H1 (cell line): ENCODE data around the gene BBC3. TPM values are rescaled to one million over a fixed set of nuclear protein-coding genes. Genes with fewer than 3 reads are reported as not detected.
A peak's percentile ranks its signal among the peaks of the same experiment; 100 is the strongest.

Source experiments
- CTCF ChIA-PET: fragments of 300-600 bp; sonication (Branson Sonifier 250); formaldehyde crosslinking; loops from one replicate; lab custom pipeline; 2021; ENCODE audit not compliant: partially characterized antibody; lab: Charles Lee
- POLR2A ChIA-PET: fragments of 300-600 bp; sonication (Branson Sonifier 250); formaldehyde crosslinking; loops from one replicate; lab custom pipeline; 2021; ENCODE audit warnings: inconsistent platforms; ENCODE audit not compliant: partially characterized antibody; lab: Charles Lee
- DNase-seq, 2 experiments: peaks; one replicate each; pipeline versions ENCODE4 v3.0.0 to v3.0.0-alpha.2; 2010 to 2022; ENCODE audit warnings: low spot score in 2 of 2, low read depth in 1 of 2, mixed read lengths in 1 of 2
- FAIRE-seq: peaks from 2 replicates; lab custom pipeline; 2011; peaks lifted over from hg19 to GRCh38; lab: Jason Lieb, UNC
- H2AFZ ChIP-seq: 2 replicates; pipeline ENCODE4 v1.8.1; 2012; ENCODE audit warnings: low read length, inconsistent platforms
- H2AK5ac ChIP-seq: 2 replicates; pipeline ENCODE4 v1.6.1; 2013; ENCODE audit warnings: low read depth, low read length
- H2BK120ac ChIP-seq: replicated peaks from 2 replicates; pipeline ENCODE3; 2013; ENCODE audit warnings: low read depth, low read length, inconsistent platforms
- H2BK12ac ChIP-seq: 2 replicates; pipeline ENCODE4 v1.6.1; 2013; ENCODE audit warnings: low read depth, low read length
- H2BK15ac ChIP-seq: 2 replicates; pipeline ENCODE4 v1.6.1; 2013; ENCODE audit warnings: low read length
- H2BK20ac ChIP-seq: 2 replicates; pipeline ENCODE4 v1.6.1; 2013; ENCODE audit warnings: low read length
- H2BK5ac ChIP-seq: 2 replicates; pipeline ENCODE4 v1.6.1; 2013; ENCODE audit warnings: low read depth, low read length
- H3K14ac ChIP-seq: 2 replicates; pipeline ENCODE4 v1.6.1; 2013; ENCODE audit warnings: inconsistent platforms; ENCODE audit not compliant: insufficient read length
- H3K18ac ChIP-seq: 2 replicates; pipeline ENCODE4 v1.6.1; 2013; ENCODE audit warnings: low read length; ENCODE audit errors: extremely low read depth
- H3K23ac ChIP-seq: 2 replicates; pipeline ENCODE4 v1.6.1; 2013; ENCODE audit warnings: inconsistent platforms; ENCODE audit not compliant: insufficient read length
- H3K23me2 ChIP-seq: 2 replicates; pipeline ENCODE4 v1.6.1; 2013; ENCODE audit warnings: low read depth, low read length
- H3K27ac ChIP-seq: 2 replicates; pipeline ENCODE4 v1.6.1; 2011; ENCODE audit warnings: low read depth, low read length, inconsistent platforms
- H3K27me3 ChIP-seq, 4 experiments: replicated peaks in 1 of 4; 1 replicate in 1 of 4; 2 replicates in 3 of 4; pipeline versions ENCODE4 v1.6.1 to v1.8.1; 2011 to 2013; ENCODE audit warnings: low read length in 3 of 4, mild to moderate bottlenecking in 3 of 4, inconsistent platforms in 2 of 4, mixed read lengths in 2 of 4, moderate library complexity in 1 of 4; ENCODE audit not compliant: control insufficient read depth in 3 of 4, insufficient read depth in 3 of 4; ENCODE audit errors: extremely low read depth in 1 of 4
- H3K36me3 ChIP-seq, 4 experiments: 2 replicates each; pipeline versions ENCODE4 v1.6.1 to v1.8.1; 2011 to 2013; ENCODE audit warnings: mild to moderate bottlenecking in 4 of 4, low read length in 3 of 4, moderate library complexity in 2 of 4, control low read depth in 1 of 4, inconsistent platforms in 1 of 4; ENCODE audit not compliant: insufficient read depth in 4 of 4, control insufficient read depth in 2 of 4
- H3K4ac ChIP-seq: replicated peaks from 2 replicates; pipeline ENCODE3; 2013; ENCODE audit warnings: low read length, low read depth, mixed read lengths, inconsistent platforms; ENCODE audit not compliant: insufficient read length
- H3K4me1 ChIP-seq, 4 experiments: replicated peaks in 1 of 4; 1 replicate in 1 of 4; 2 replicates in 3 of 4; pipeline versions ENCODE4 v1.6.1 to v1.8.1; 2011 to 2013; ENCODE audit warnings: low read length in 3 of 4, inconsistent platforms in 2 of 4, mixed read lengths in 1 of 4; ENCODE audit not compliant: insufficient read depth in 4 of 4, control insufficient read depth in 3 of 4
- H3K4me2 ChIP-seq, 2 experiments: 2 replicates each; pipeline versions ENCODE4 v1.6.1 to v1.8.1; 2011 to 2013; ENCODE audit warnings: low read depth in 2 of 2, low read length in 2 of 2, control low read depth in 1 of 2, inconsistent platforms in 1 of 2, mild to moderate bottlenecking in 1 of 2; ENCODE audit not compliant: insufficient read depth in 1 of 2
- H3K4me3 ChIP-seq, 4 experiments: fragments of 200-600, 300-600 bp in 1 of 4; sonication (generic), shearing (Covaris generic), sonication (Bioruptor Twin) in 1 of 4; 2 replicates each; pipeline versions ENCODE4 v1.5.1 to v1.8.1; 2011 to 2016; ENCODE audit warnings: low read length in 4 of 4, low read depth in 3 of 4, control low read depth in 2 of 4, inconsistent platforms in 2 of 4, mild to moderate bottlenecking in 2 of 4, mixed read lengths in 1 of 4, moderate library complexity in 1 of 4; ENCODE audit not compliant: insufficient read depth in 2 of 4; ENCODE audit errors: extremely low read depth in 1 of 4
- H3K56ac ChIP-seq: replicated peaks from 2 replicates; pipeline ENCODE3; 2013; ENCODE audit warnings: low read depth, mild to moderate bottlenecking, mixed read lengths, low read length, inconsistent platforms; ENCODE audit not compliant: insufficient read length
- H3K79me1 ChIP-seq: 2 replicates; pipeline ENCODE4 v1.6.1; 2013; ENCODE audit warnings: low read depth, low read length, control low read depth
- H3K79me2 ChIP-seq, 2 experiments: 2 replicates each; pipeline versions ENCODE4 v1.6.1 to v1.8.1; 2012 to 2013; ENCODE audit warnings: low read length in 2 of 2, mild to moderate bottlenecking in 2 of 2, inconsistent platforms in 1 of 2; ENCODE audit not compliant: insufficient read depth in 2 of 2, control insufficient read depth in 1 of 2
- H3K9ac ChIP-seq, 4 experiments: replicated peaks in 1 of 4; 1 replicate in 1 of 4; 2 replicates in 3 of 4; pipeline versions ENCODE4 v1.6.1 to v1.8.1; 2011 to 2013; ENCODE audit warnings: low read depth in 3 of 4, low read length in 3 of 4, control low read depth in 2 of 4, mild to moderate bottlenecking in 2 of 4, moderate library complexity in 2 of 4, inconsistent platforms in 1 of 4; ENCODE audit errors: extremely low read depth in 1 of 4
- H3K9me3 ChIP-seq, 2 experiments: 2 replicates each; pipeline versions ENCODE4 v1.6.1 to v1.8.1; 2012 to 2013; ENCODE audit warnings: mild to moderate bottlenecking in 2 of 2, moderate library complexity in 2 of 2, control low read depth in 1 of 2, inconsistent platforms in 1 of 2, low read depth in 1 of 2, low read length in 1 of 2, mixed read lengths in 1 of 2; ENCODE audit not compliant: insufficient read depth in 2 of 2
- H4K20me1 ChIP-seq, 2 experiments: replicated peaks in 1 of 2; 2 replicates each; pipeline versions ENCODE3 to v1.8.1; 2011 to 2013; ENCODE audit warnings: inconsistent platforms in 2 of 2, low read length in 2 of 2, mild to moderate bottlenecking in 1 of 2; ENCODE audit not compliant: insufficient read depth in 2 of 2, control insufficient read depth in 1 of 2
- H4K5ac ChIP-seq: 2 replicates; pipeline ENCODE4 v1.6.1; 2013; ENCODE audit warnings: low read length, low read depth, mixed read lengths, inconsistent platforms; ENCODE audit not compliant: insufficient read length
- H4K8ac ChIP-seq: 2 replicates; pipeline ENCODE4 v1.8.0; 2013; ENCODE audit warnings: mild to moderate bottlenecking, moderate library complexity, low read length, inconsistent platforms; ENCODE audit not compliant: insufficient read depth; ENCODE audit errors: extremely low read depth
- H4K91ac ChIP-seq: replicated peaks from 2 replicates; pipeline ENCODE3; 2013; ENCODE audit warnings: low read length, mixed read lengths, inconsistent platforms; ENCODE audit not compliant: insufficient read length
- CREB1 ChIP-seq: IDR thresholded peaks from 2 replicates; pipeline ENCODE4 v1.6.1; 2012; ENCODE audit warnings: inconsistent platforms
- GABPA ChIP-seq: IDR thresholded peaks from 2 replicates; pipeline ENCODE4 v1.6.1; 2011; ENCODE audit warnings: mild to moderate bottlenecking, low read length, moderate library complexity, borderline replicate concordance; ENCODE audit not compliant: insufficient read depth
- RAD21 ChIP-seq, 2 experiments: IDR thresholded peaks in 1 of 2; conservative IDR thresholded peaks in 1 of 2; 2 replicates each; pipeline ENCODE4 v1.6.1; 2011; ENCODE audit warnings: low read depth in 2 of 2, low read length in 2 of 2, improper control_type of control experiment in 1 of 2, inconsistent platforms in 1 of 2, mild to moderate bottlenecking in 1 of 2, moderate library complexity in 1 of 2
- WGBS, 2 experiments: shearing (Covaris generic) in 1 of 2; methylation state at CpG; one replicate each; pipeline versions ENCODE4 v1.1.6 to v1.1.7; 2013 to 2015; ENCODE audit warnings: low lambda C conversion rate in 2 of 2, mixed read lengths in 2 of 2, inconsistent platforms in 1 of 2, low coverage in 1 of 2, missing lambda C conversion rate in 1 of 2; ENCODE audit not compliant: insufficient replicate concordance in 2 of 2, insufficient coverage in 1 of 2, insufficient read length in 1 of 2; ENCODE audit errors: extremely low coverage in 1 of 2, missing lambda C conversion rate in 1 of 2; 5-methylcytosine and 5-hydroxymethylcytosine counted together
- polyA plus RNA-seq, 7 experiments: library from polyadenylated mRNA; depleted of rRNA in 3 of 7; stranded (reverse) in 5 of 7; unstranded in 2 of 7; fragments of >200 nt in 5 of 7; fragments of 200-250 nt in 2 of 7; gene quantifications; 1 replicate in 5 of 7; 2 replicates in 1 of 7; 4 replicates in 1 of 7; pipeline versions ENCODE4 v1.2.1 to v1.2.3, GENCODE V29; 2011 to 2013; ENCODE audit warnings: missing spikeins in 2 of 7, mixed read lengths in 2 of 7
- total RNA-seq: library from RNA; stranded (reverse); fragmentation: NEBNext Ultra II Directional; extraction: Animal tissue kit (Norgen Biotek cat#: 25700); gene quantifications from 2 replicates; pipeline ENCODE4 v1.2.1, GENCODE V29; 2021
- TF ChIP-seq, protein P1 (sequence below): IDR thresholded peaks from 2 replicates; pipeline ENCODE4 v1.6.1; 2012; ENCODE audit warnings: inconsistent platforms
- TF ChIP-seq, protein P2 (sequence below), 3 experiments: IDR thresholded peaks; 1 replicate in 2 of 3; 2 replicates in 1 of 3; pipeline versions ENCODE4 v1.5.1 to v1.6.1; 2011; ENCODE audit warnings: low read length in 3 of 3, mild to moderate bottlenecking in 3 of 3, inconsistent platforms in 2 of 3, low read depth in 1 of 3, moderate library complexity in 1 of 3; ENCODE audit not compliant: insufficient read depth in 1 of 3; ENCODE audit errors: control extremely low read depth in 1 of 3
- TF ChIP-seq, protein P3 (sequence below): IDR thresholded peaks from 2 replicates; pipeline ENCODE4 v1.6.1; 2012; ENCODE audit warnings: inconsistent platforms

The BBC3 gene
- total and polyA plus RNA-seq, 2 of the 8 experiments (the other 6 are each of a cell fraction or from before 2014, with no cell fraction given): 13.2 to 21.6 TPM

DNA sequence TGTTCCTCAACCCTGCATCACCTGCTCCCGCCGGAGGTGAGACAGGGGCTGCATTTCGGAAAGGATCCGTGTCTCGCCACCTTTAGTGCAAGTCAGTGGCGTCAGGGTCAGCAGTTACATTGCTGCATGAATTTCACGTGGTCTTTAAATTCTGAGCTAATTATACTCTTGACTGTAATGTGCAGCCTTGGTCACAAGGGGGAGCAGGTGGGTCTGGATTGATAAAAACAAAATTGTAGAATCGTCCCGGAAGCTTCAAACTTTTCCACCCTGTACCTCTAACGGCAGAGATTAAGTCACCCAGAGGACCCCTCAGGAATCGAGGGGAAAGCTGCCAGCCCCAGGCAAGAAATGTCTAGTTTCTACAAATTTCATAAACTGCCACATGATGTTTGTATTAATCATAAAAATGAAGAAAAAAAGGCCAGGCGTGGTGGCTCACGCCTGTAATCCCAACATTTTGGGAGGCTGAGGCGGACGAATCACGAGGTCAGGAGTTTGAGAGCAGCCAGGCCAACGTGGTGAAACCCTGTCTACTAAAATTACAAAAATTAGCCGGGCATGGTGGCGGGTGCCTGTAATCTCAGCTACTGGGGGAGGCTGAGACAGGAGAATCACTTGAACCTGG is 20.2 kb downstream of the BBC3 start:
- WGBS, 2 experiments: 66% methylated on average over 19 of the region's 19 CpGs; no CpG with 5 or more reads in 1 of the 2 experiments
- Histone ChIP-seq H2BK120ac (no peak overlapping the region), H3K56ac (no peak overlapping the region), H3K27ac (peak overlapping the region; percentile 51; the same call in 1 of the 2 replicates), H2AFZ (no peak overlapping the region), H2BK12ac (peak overlapping the region; percentile 32; the same call in 1 of the 2 replicates), H3K23me2 (no peaks in the 10 kb centered on the region), H3K79me2 (no peaks in the 10 kb centered on the region), H3K27me3 (no peaks in the 10 kb centered on the region), H3K79me1 (no peaks in the 10 kb centered on the region), H4K20me1 (peaks cover 0 to 2% of the 10 kb centered on the region in 2 experiments), H2BK15ac (no peak overlapping the region), H3K9ac (no peak overlapping the region; a peak in 1 of 7 replicates), H3K18ac (no peak overlapping the region), H3K9me3 (no peaks in the 10 kb centered on the region), H3K4me3 (no peak overlapping the region), H2AK5ac (0 out of 2 replicates have a peak overlapping the region, but pooled peaks have one; percentile 30), H3K4ac (no peak overlapping the region), H4K5ac (no peak overlapping the region), H3K14ac (no peak overlapping the region), H3K4me1 (peaks cover 0 to 14% (median 5%) of the 10 kb centered on the region in 4 experiments; a peak in 5 of 7 replicates), H2BK5ac (peak overlapping the region; percentile 63; the same call in 1 of the 2 replicates), H3K36me3 (peaks cover 6 to 56% (median 25%) of the 10 kb centered on the region in 4 experiments), H3K23ac (no peak overlapping the region), H2BK20ac (no peak overlapping the region), H3K4me2 (no peak overlapping the region), H4K91ac (peak overlapping the region; percentile 47), H4K8ac (no peak overlapping the region)
- DNase-seq (peak; percentile 60 to 88), FAIRE-seq (peak; percentile 65)
- TF ChIP-seq RAD21 (IDR thresholded peaks at IDR 0.05 in 1 of 2, conservative IDR thresholded peaks at IDR 0.05 in 1 of 2; ENCODE audit: low read depth in 2 of 2, low read length in 2 of 2) (peak; percentile 68 to 76), CREB1 (peak; percentile 29; the same call in 1 of the 2 replicates), GABPA (no peak)
- TF ChIP-seq, protein P1, sequence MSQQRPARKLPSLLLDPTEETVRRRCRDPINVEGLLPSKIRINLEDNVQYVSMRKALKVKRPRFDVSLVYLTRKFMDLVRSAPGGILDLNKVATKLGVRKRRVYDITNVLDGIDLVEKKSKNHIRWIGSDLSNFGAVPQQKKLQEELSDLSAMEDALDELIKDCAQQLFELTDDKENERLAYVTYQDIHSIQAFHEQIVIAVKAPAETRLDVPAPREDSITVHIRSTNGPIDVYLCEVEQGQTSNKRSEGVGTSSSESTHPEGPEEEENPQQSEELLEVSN: peak; percentile 38; the same call in 1 of the 2 replicates
- TF ChIP-seq, protein P2, sequence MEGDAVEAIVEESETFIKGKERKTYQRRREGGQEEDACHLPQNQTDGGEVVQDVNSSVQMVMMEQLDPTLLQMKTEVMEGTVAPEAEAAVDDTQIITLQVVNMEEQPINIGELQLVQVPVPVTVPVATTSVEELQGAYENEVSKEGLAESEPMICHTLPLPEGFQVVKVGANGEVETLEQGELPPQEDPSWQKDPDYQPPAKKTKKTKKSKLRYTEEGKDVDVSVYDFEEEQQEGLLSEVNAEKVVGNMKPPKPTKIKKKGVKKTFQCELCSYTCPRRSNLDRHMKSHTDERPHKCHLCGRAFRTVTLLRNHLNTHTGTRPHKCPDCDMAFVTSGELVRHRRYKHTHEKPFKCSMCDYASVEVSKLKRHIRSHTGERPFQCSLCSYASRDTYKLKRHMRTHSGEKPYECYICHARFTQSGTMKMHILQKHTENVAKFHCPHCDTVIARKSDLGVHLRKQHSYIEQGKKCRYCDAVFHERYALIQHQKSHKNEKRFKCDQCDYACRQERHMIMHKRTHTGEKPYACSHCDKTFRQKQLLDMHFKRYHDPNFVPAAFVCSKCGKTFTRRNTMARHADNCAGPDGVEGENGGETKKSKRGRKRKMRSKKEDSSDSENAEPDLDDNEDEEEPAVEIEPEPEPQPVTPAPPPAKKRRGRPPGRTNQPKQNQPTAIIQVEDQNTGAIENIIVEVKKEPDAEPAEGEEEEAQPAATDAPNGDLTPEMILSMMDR (IDR thresholded peaks at IDR 0.05; ENCODE audit: control extremely low read depth in 1 of 3, insufficient read depth in 1 of 3, low read depth in 1 of 3, low read length in 3 of 3): peak in 2 of 3 experiments; percentile 70 to 79; a peak in 3 of 4 replicates
- TF ChIP-seq, protein P3, sequence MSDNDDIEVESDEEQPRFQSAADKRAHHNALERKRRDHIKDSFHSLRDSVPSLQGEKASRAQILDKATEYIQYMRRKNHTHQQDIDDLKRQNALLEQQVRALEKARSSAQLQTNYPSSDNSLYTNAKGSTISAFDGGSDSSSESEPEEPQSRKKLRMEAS: peak; percentile 84
- CTCF ChIA-PET: interaction anchor here (0.6 to 11.2 kb wide), 41 partner anchors 9 to 915 kb away, joined by 3 to 303 read pairs (median 6); partner anchors contain the start of genes CCDC9 and ZC3H4
- POLR2A ChIA-PET: interaction anchor here (0.7 to 10.6 kb wide), 25 partner anchors 9 to 79 kb away, joined by 3 to 195 read pairs (median 4); partner anchors contain the start of genes CCDC9 and SAE1
